WTC11 (cell line): ENCODE results near the gene ZNF48. TPM values are rescaled to one million over a fixed set of nuclear protein-coding genes. Genes with fewer than 3 reads are reported as not detected.
A peak's percentile ranks its signal among the peaks of the same experiment; 100 is the strongest.

Experiments used
- ATAC-seq: fragments of 200-7000 bp; cut with Tn5 transposase; 2 replicates; pipeline ENCODE4 v1.10.0; 2021; ENCODE audit warnings: mild to moderate bottlenecking, moderate library complexity
- CTCF ChIA-PET: fragments of 300-600 bp; sonication (Branson Sonifier 250); formaldehyde crosslinking; loops from one replicate; lab custom pipeline; 2021; ENCODE audit warnings: antibody characterized with exemption; lab: Charles Lee
- POLR2A ChIA-PET: fragments of 350-600 bp; sonication (Branson Sonifier 250); formaldehyde crosslinking; loops from one replicate; lab custom pipeline; 2021; ENCODE audit warnings: antibody characterized with exemption; lab: Charles Lee
- DNase-seq: peaks from one replicate; pipeline ENCODE4 v3.0.0; 2021; ENCODE audit warnings: low spot score
- H3K27ac Mint-ChIP-seq: 2 replicates; pipeline ENCODE4 v1.8.0; 2021; ENCODE audit warnings: mixed read lengths
- H3K27me3 Mint-ChIP-seq: 2 replicates; pipeline ENCODE4 v1.8.0; 2021; ENCODE audit warnings: low read depth, mild to moderate bottlenecking, moderate library complexity, mixed read lengths
- H3K36me3 Mint-ChIP-seq: 2 replicates; pipeline ENCODE4 v1.8.0; 2021; ENCODE audit warnings: mixed read lengths
- H3K4me1 Mint-ChIP-seq: 2 replicates; pipeline ENCODE4 v1.8.0; 2022; ENCODE audit warnings: mixed read lengths
- H3K4me3 Mint-ChIP-seq: 2 replicates; pipeline ENCODE4 v1.8.0; 2021; ENCODE audit warnings: mild to moderate bottlenecking, moderate library complexity, mixed read lengths
- H3K9me3 Mint-ChIP-seq: 2 replicates; pipeline ENCODE4 v1.8.0; 2021; ENCODE audit warnings: mixed read lengths
- CTCF ChIP-seq: fragments of 200-600 bp; IDR thresholded peaks from 2 replicates; pipeline ENCODE4 v1.8.0; 2022; ENCODE audit warnings: antibody characterized with exemption
- E2F1 ChIP-seq: sonication (generic); formaldehyde crosslinking; IDR thresholded peaks from 2 replicates; pipeline ENCODE4 v1.8.0; 2022; ENCODE audit warnings: mild to moderate bottlenecking, missing genetic modification reagents
- ERG ChIP-seq: fragments of 250-450 bp; sonication (Bioruptor Pico); IDR thresholded peaks from 2 replicates; pipeline ENCODE4 v1.8.0; 2021; ENCODE audit warnings: mild to moderate bottlenecking
- IRF1 ChIP-seq: sonication (generic); formaldehyde crosslinking; IDR thresholded peaks from 2 replicates; pipeline ENCODE4 v1.8.0; 2023; ENCODE audit warnings: missing genetic modification reagents
- JAZF1 ChIP-seq: fragments of 250-450 bp; sonication (Bioruptor Pico); IDR thresholded peaks from 2 replicates; pipeline ENCODE4 v1.9.0; 2021; ENCODE audit warnings: moderate library complexity, mild to moderate bottlenecking, inconsistent platforms
- MAX ChIP-seq: sonication (generic); formaldehyde crosslinking; IDR thresholded peaks from 2 replicates; pipeline ENCODE4 v1.8.0; 2022; ENCODE audit warnings: mild to moderate bottlenecking, missing genetic modification reagents
- MLX ChIP-seq: sonication (generic); formaldehyde crosslinking; IDR thresholded peaks from 2 replicates; pipeline ENCODE4 v1.8.1; 2023; ENCODE audit warnings: mild to moderate bottlenecking, missing genetic modification reagents, moderate library complexity
- MYBL2 ChIP-seq: sonication (generic); formaldehyde crosslinking; IDR thresholded peaks from 2 replicates; pipeline ENCODE4 v1.8.1; 2023; ENCODE audit warnings: mild to moderate bottlenecking, moderate library complexity, missing genetic modification reagents
- PRDM15 ChIP-seq: sonication (generic); formaldehyde crosslinking; IDR thresholded peaks from 2 replicates; pipeline ENCODE4 v1.8.0; 2022; ENCODE audit warnings: missing genetic modification reagents
- PRRX2 ChIP-seq: fragments of 250-450 bp; sonication (Bioruptor Pico); IDR thresholded peaks from 2 replicates; pipeline ENCODE4 v1.8.0; 2021; ENCODE audit warnings: mild to moderate bottlenecking
- RELA ChIP-seq: sonication (generic); formaldehyde crosslinking; IDR thresholded peaks from 2 replicates; pipeline ENCODE4 v1.8.1; 2022; ENCODE audit warnings: missing genetic modification reagents, mild to moderate bottlenecking, borderline replicate concordance
- SMAD4 ChIP-seq: sonication (generic); formaldehyde crosslinking; IDR thresholded peaks from 2 replicates; pipeline ENCODE4 v1.8.0; 2022; ENCODE audit warnings: mild to moderate bottlenecking, missing genetic modification reagents
- SP1 ChIP-seq: sonication (generic); formaldehyde crosslinking; conservative IDR thresholded peaks from 2 replicates; pipeline ENCODE4 v1.8.1; 2022; ENCODE audit warnings: missing genetic modification reagents
- TP53 ChIP-seq: sonication (generic); formaldehyde crosslinking; IDR thresholded peaks from 2 replicates; pipeline ENCODE4 v1.8.1; 2023; ENCODE audit warnings: mild to moderate bottlenecking, missing genetic modification reagents
- ZNF219 ChIP-seq: sonication (generic); formaldehyde crosslinking; IDR thresholded peaks from 2 replicates; pipeline ENCODE4 v1.8.0; 2023; ENCODE audit warnings: missing genetic modification reagents, mild to moderate bottlenecking, borderline replicate concordance
- ZNF263 ChIP-seq: sonication (generic); formaldehyde crosslinking; IDR thresholded peaks from 2 replicates; pipeline ENCODE4 v1.8.1; 2022; ENCODE audit warnings: low read depth, mild to moderate bottlenecking, moderate library complexity, missing genetic modification reagents
- ZNF281 ChIP-seq: sonication (generic); formaldehyde crosslinking; IDR thresholded peaks from 2 replicates; pipeline ENCODE4 v1.8.0; 2023; ENCODE audit warnings: mild to moderate bottlenecking, missing genetic modification reagents
- ZNF317 ChIP-seq: sonication (generic); formaldehyde crosslinking; IDR thresholded peaks from 2 replicates; pipeline ENCODE4 v1.8.1; 2023; ENCODE audit warnings: low read depth, mild to moderate bottlenecking, moderate library complexity, missing genetic modification reagents, borderline replicate concordance
- ZNF512 ChIP-seq: sonication (generic); formaldehyde crosslinking; IDR thresholded peaks from 2 replicates; pipeline ENCODE4 v1.8.1; 2022; ENCODE audit warnings: missing genetic modification reagents, borderline replicate concordance
- total RNA-seq: library from RNA; stranded (reverse); gene quantifications from 3 replicates; pipeline ENCODE4 v1.2.3, GENCODE V29; 2021

ZNF48 gene
- total RNA-seq, 1 experiment from 2014 or later = 39.3 TPM

- POLR2A ChIA-PET = interaction anchor here (0.6 to 1.9 kb wide), 8 partner anchors 11 to 354 kb away, joined by 3 to 26 read pairs (median 4); partner anchors contain the start of genes ZNF48 and ZNF785
- H3K4me3 Mint-ChIP-seq = peak within 1 kb of the TSS; percentile 90
- ATAC-seq (peak; percentile 84), DNase-seq (peak; percentile 96)
- peaks cover 21% of the 10 kb centered on the region for H3K27me3 Mint-ChIP-seq
- CTCF ChIA-PET = interaction anchor here (0.8 to 4.9 kb wide), 12 partner anchors 10 to 315 kb away, joined by 4 to 97 read pairs (median 16); partner anchors contain the start of genes CORO1A, DCTPP1, TBC1D10B and TBX6
- peak within 1 kb of the TSS; percentile 93 for H3K27ac Mint-ChIP-seq
- H3K36me3 Mint-ChIP-seq = peaks cover 7% of the 10 kb centered on the region
- H3K4me1 Mint-ChIP-seq = peaks cover 20% of the 10 kb centered on the region
- H3K9me3 Mint-ChIP-seq = no peaks in the 10 kb centered on the region
- peak; percentile 70; the same call in 1 of the 2 replicates for TF ChIP-seq MYBL2
- TF ChIP-seq ZNF317 (CRISPR knock-in tag) = no peak
- no peak for TF ChIP-seq PRDM15 (CRISPR knock-in tag)
- 0 out of 2 replicates have a peak, but pooled peaks have one; percentile 20 for TF ChIP-seq IRF1 (CRISPR knock-in tag)
- TF ChIP-seq JAZF1 = no peak
- TF ChIP-seq SMAD4 (CRISPR knock-in tag) = no peak
- no peak for TF ChIP-seq MLX
- TF ChIP-seq ERG (CRISPR knock-in tag) = no peak
- peak; percentile 59; the same call in 1 of the 2 replicates for TF ChIP-seq TP53 (CRISPR knock-in tag)
- peak; percentile 95 for TF ChIP-seq SP1 (CRISPR knock-in tag)
- peak; percentile 59; the same call in 1 of the 2 replicates for TF ChIP-seq RELA (CRISPR knock-in tag)
- TF ChIP-seq PRRX2 (CRISPR knock-in tag) = no peak
- TF ChIP-seq ZNF512 = no peak
- TF ChIP-seq ZNF263 (CRISPR knock-in tag) = no peak
- no peak; the same call in 1 of the 2 replicates for TF ChIP-seq ZNF219 (CRISPR knock-in tag)
- TF ChIP-seq ZNF281 = no peak
- no peak for TF ChIP-seq E2F1 (CRISPR knock-in tag)
- peak; percentile 96 for TF ChIP-seq MAX (CRISPR knock-in tag)
- TF ChIP-seq CTCF = no peak
Measured at GRCh38 chr16:30407102-30407803, 12.0 kb downstream of the ZNF48 start, which contains the start of gene ZNF771. ZNF771 (plus strand) TSS chr16:30407606; CDS start chr16:30408054, 448 bp downstream.
